Kidney (tissue), 14 donors: ENCODE results near the gene LRRK1. TPM values are rescaled to one million over a fixed set of nuclear protein-coding genes. Genes with fewer than 3 reads are reported as not detected.
A peak's percentile ranks its signal among the peaks of the same experiment; 100 is the strongest.

ENCODE experiments used
- DNase-seq, 5 donors: peaks; one replicate each; pipeline ENCODE4 v3.0.0-alpha.2; 2013 to 2020
- FAIRE-seq: peaks from 2 replicates; lab custom pipeline; 2012; peaks lifted over from hg19 to GRCh38; lab: Jason Lieb, UNC
- H3K27ac ChIP-seq, 2 donors: one replicate each; pipeline ENCODE4 v1.7.0; 2013; ENCODE audit warnings: low read depth in 2 of 2, low read length in 2 of 2, inconsistent platforms in 1 of 2
- H3K27me3 ChIP-seq: one replicate; pipeline ENCODE4 v1.7.1; 2013; ENCODE audit warnings: low read length, inconsistent platforms; ENCODE audit not compliant: control insufficient read depth, insufficient read depth
- H3K36me3 ChIP-seq, 3 donors: one replicate each; pipeline versions ENCODE4 v1.7.0 to v1.7.1; 2013; ENCODE audit warnings: low read length in 3 of 3, control low read depth in 1 of 3, inconsistent platforms in 1 of 3; ENCODE audit not compliant: insufficient read depth in 3 of 3, control insufficient read depth in 2 of 3
- H3K4me1 ChIP-seq, 3 donors: one replicate each; pipeline versions ENCODE4 v1.7.0 to v1.7.1; 2013; ENCODE audit warnings: low read length in 3 of 3, inconsistent platforms in 1 of 3, low read depth in 1 of 3; ENCODE audit not compliant: control insufficient read depth in 2 of 3, insufficient read depth in 2 of 3
- H3K4me3 ChIP-seq, 3 donors: one replicate each; pipeline versions ENCODE4 v1.7.0 to v1.8.1; 2013; ENCODE audit warnings: low read length in 3 of 3, control low read depth in 1 of 3, inconsistent platforms in 1 of 3
- H3K9ac ChIP-seq, 3 donors: one replicate each; pipeline versions ENCODE4 v1.7.0 to v1.7.1; 2013; ENCODE audit warnings: low read length in 3 of 3, control low read depth in 1 of 3, inconsistent platforms in 1 of 3
- H3K9me3 ChIP-seq, 3 donors: one replicate each; pipeline versions ENCODE4 v1.7.0 to v1.7.1; 2013; ENCODE audit warnings: low read length in 3 of 3, control low read depth in 1 of 3, inconsistent platforms in 1 of 3; ENCODE audit not compliant: control insufficient read depth in 2 of 3, insufficient read depth in 1 of 3
- CTCF ChIP-seq: IDR thresholded peaks from 3 replicates; pipeline ENCODE4 v1.5.1; 2012; ENCODE audit warnings: mild to moderate bottlenecking, moderate library complexity, borderline replicate concordance; ENCODE audit not compliant: insufficient read depth; ENCODE audit errors: extremely low read depth
- intact Hi-C: fragments of 100-400 bp; cut with DNase I; formaldehyde crosslinking; loops from one replicate; pipeline ENCODE4 v1.11.1; 2022
- polyA plus RNA-seq: library from polyadenylated mRNA; stranded (reverse); fragments of 350-450 nt; fragmentation: Illumina TruSeq; extraction: RNeasy Lipid Tissue Mini Kit (QIAGEN cat#74804); gene quantifications from one replicate; pipeline ENCODE4 v1.2.3, GENCODE V29; 2014; ENCODE audit warnings: low read depth, low replicate concordance; ENCODE audit not compliant: insufficient read depth
- total RNA-seq: library from RNA; stranded (reverse); fragmentation: NEBNext Ultra II Directional; extraction: Animal tissue kit (Norgen Biotek cat#: 25700); gene quantifications from one replicate; pipeline ENCODE4 v1.2.1, GENCODE V29; 2021
- donor health status: control.
- donor health status: control.
- donor health status: control.
- donor health status: control.
- donor health status: control.
- donor health status: DM: yes; HTN: yes; CAD: no.
- donor health status: Normal renal cell carcinoma (clear cell type).

The LRRK1 gene
- total and polyA plus RNA-seq, 2 donors from 2014 or later: 1.1 to 24.9 TPM

- Histone ChIP-seq H3K9me3 (no peaks in the 10 kb centered on the region), H3K4me1 (peaks cover 0 to 3% (median 2%) of the 10 kb centered on the region in 3 donors), H3K36me3 (no peaks in the 10 kb centered on the region), H3K4me3 (peak overlapping the region in 1 of 3 donors; percentile 33), H3K27ac (no peak overlapping the region), H3K9ac (no peak overlapping the region), H3K27me3 (no peaks in the 10 kb centered on the region)
- intact Hi-C loops: no loop called here
- FAIRE-seq (no peak), DNase-seq (no peak)
- TF ChIP-seq CTCF: no peak
These were observed 68.0 kb downstream of the LRRK1 start for GRCh38 chr15:100987143-100987542.

- Histone ChIP-seq H3K4me1 (peaks cover 0 to 3% (median 2%) of the 10 kb centered on the region in 3 donors), H3K9ac (no peak overlapping the region), H3K36me3 (no peaks in the 10 kb centered on the region), H3K27me3 (no peaks in the 10 kb centered on the region), H3K9me3 (no peaks in the 10 kb centered on the region), H3K4me3 (no peak overlapping the region), H3K27ac (no peak overlapping the region)
- intact Hi-C loops: no loop called here
- DNase-seq (no peak), FAIRE-seq (no peak)
- TF ChIP-seq CTCF: no peak
These were observed 69.1 kb downstream of the LRRK1 start for GRCh38 chr15:100988297-100988696.

- Histone ChIP-seq H3K36me3 (no peaks in the 10 kb centered on the region), H3K4me3 (no peak overlapping the region), H3K4me1 (peaks cover 0 to 3% (median 2%) of the 10 kb centered on the region in 3 donors), H3K27me3 (no peaks in the 10 kb centered on the region), H3K27ac (no peak overlapping the region), H3K9me3 (no peaks in the 10 kb centered on the region), H3K9ac (no peak overlapping the region)
- intact Hi-C loops: no loop called here
- FAIRE-seq (no peak), DNase-seq (no peak)
- no peak for TF ChIP-seq CTCF
These were observed 69.7 kb downstream of the LRRK1 start for GRCh38 chr15:100988857-100989256.
